GM12878 (cell line): ENCODE data around the gene ASNSD1. TPM values are rescaled to one million over a fixed set of nuclear protein-coding genes. Genes with fewer than 3 reads are reported as not detected.

Source experiments
- ATAC-seq: fragments of 200-7000 bp; cut with Tn5 transposase; 3 replicates; pipeline ENCODE4 v1.9.1; 2020; ENCODE audit warnings: mild to moderate bottlenecking, moderate library complexity
- BruUV-seq: library from RNA; stranded (reverse); fragments of 400-500 nt; replicated peaks from 2 replicates; lab custom pipeline; 2021; lab: Mats Ljungman, UMichigan
- CTCF ChIA-PET: fragments of 300-600 bp; sonication (Branson Sonifier 250); formaldehyde crosslinking; extraction: SDS; loops from one replicate; lab custom pipeline; 2021; ENCODE audit warnings: inconsistent platforms; lab: Yijun Ruan, JAX
- POLR2A ChIA-PET: fragments of 350-600 bp; formaldehyde crosslinking; extraction: SDS; loops from one replicate; lab custom pipeline; 2021; ENCODE audit warnings: inconsistent platforms; lab: Charles Lee
- RAD21 ChIA-PET: fragments of 300-600 bp; sonication (Branson Sonifier 250); formaldehyde crosslinking; loops from one replicate; lab custom pipeline; 2023; ENCODE audit warnings: antibody characterized with exemption; ENCODE audit not compliant: unreplicated experiment; lab: Charles Lee
- SMC1A ChIA-PET: fragments of 300-600 bp; sonication (Branson Sonifier 250); formaldehyde crosslinking; loops from one replicate; lab custom pipeline; 2023; ENCODE audit not compliant: unreplicated experiment, uncharacterized antibody; lab: Charles Lee
- DNase-seq: peaks from one replicate; pipeline ENCODE4 v3.0.0-alpha.2; 2011; ENCODE audit warnings: low read depth, low spot score
- FAIRE-seq: peaks from 3 replicates; lab custom pipeline; 2011; peaks lifted over from hg19 to GRCh38; lab: Jason Lieb, UNC
- H2AFZ ChIP-seq: 2 replicates; pipeline ENCODE4 v1.6.0; 2011; ENCODE audit warnings: low read depth, low read length, control low read depth; ENCODE audit not compliant: control insufficient read depth
- H3K27ac ChIP-seq: 2 replicates; pipeline ENCODE4 v1.5.1; 2011; ENCODE audit warnings: control low read depth; ENCODE audit not compliant: control insufficient read depth, insufficient read depth
- H3K27me3 ChIP-seq, 2 experiments: replicated peaks in 1 of 2; 2 replicates each; pipeline versions ENCODE4 v1.6.0 to v1.6.1; 2011; ENCODE audit warnings: low read length in 1 of 2; ENCODE audit not compliant: control insufficient read depth in 2 of 2, insufficient read depth in 2 of 2
- H3K36me3 ChIP-seq, 2 experiments: 2 replicates each; pipeline ENCODE4 v1.5.1; 2011; ENCODE audit warnings: low read length in 1 of 2; ENCODE audit not compliant: control insufficient read depth in 2 of 2, insufficient read depth in 2 of 2
- H3K4me1 ChIP-seq: 2 replicates; pipeline ENCODE4 v1.6.1; 2011; ENCODE audit warnings: mild to moderate bottlenecking, low read length, moderate library complexity, mixed read lengths; ENCODE audit not compliant: control insufficient read depth, insufficient read depth
- H3K4me2 ChIP-seq: 2 replicates; pipeline ENCODE4 v1.6.0; 2011; ENCODE audit warnings: control low read depth; ENCODE audit not compliant: control insufficient read depth, insufficient read depth
- H3K4me3 ChIP-seq: fragments of 200-600 bp; sonication (generic); 2 replicates; pipeline ENCODE4 v1.5.1; 2016
- H3K79me2 ChIP-seq: 2 replicates; pipeline ENCODE4 v1.6.0; 2011; ENCODE audit warnings: low read length; ENCODE audit not compliant: control insufficient read depth, insufficient read depth
- H3K9ac ChIP-seq: 2 replicates; pipeline ENCODE4 v1.8.0; 2011; ENCODE audit warnings: low read length, control low read depth, mixed read lengths; ENCODE audit not compliant: control insufficient read depth, insufficient read depth
- H3K9me3 ChIP-seq: replicated peaks from 3 replicates; pipeline ENCODE4 v1.5.1; 2011; ENCODE audit warnings: mild to moderate bottlenecking, low read length; ENCODE audit not compliant: control insufficient read depth, insufficient read depth
- H4K20me1 ChIP-seq: 2 replicates; pipeline ENCODE4 v1.6.0; 2011; ENCODE audit not compliant: control insufficient read depth, insufficient read depth
- CEBPB ChIP-seq, 2 experiments: fragments of 150-350 bp in 1 of 2; IDR thresholded peaks; 2 replicates each; pipeline ENCODE4 v1.6.1; 2012 to 2014; ENCODE audit warnings: low read depth in 2 of 2, low read length in 2 of 2, borderline replicate concordance in 1 of 2, inconsistent platforms in 1 of 2
- HDGF ChIP-seq: fragments of 450-650 bp; IDR thresholded peaks from 2 replicates; pipeline ENCODE4 v1.6.1; 2016; ENCODE audit warnings: antibody characterized with exemption
- MEF2A ChIP-seq: IDR thresholded peaks from 2 replicates; pipeline ENCODE4 v1.6.1; 2011; ENCODE audit warnings: low read depth, mild to moderate bottlenecking, low read length, moderate library complexity; ENCODE audit not compliant: insufficient read depth
- PAX5 ChIP-seq: IDR thresholded peaks from 2 replicates; pipeline ENCODE4 v1.6.1; 2011; ENCODE audit warnings: low read depth, low read length, borderline replicate concordance
- POLR2AphosphoS5 ChIP-seq: IDR thresholded peaks from 2 replicates; pipeline ENCODE4 v1.6.1; 2011; ENCODE audit warnings: mild to moderate bottlenecking, low read length, inconsistent platforms
- SMAD1 ChIP-seq: fragments of 450-650 bp; IDR thresholded peaks from 2 replicates; pipeline ENCODE4 v1.6.1; 2018; ENCODE audit warnings: mild to moderate bottlenecking, low read depth; ENCODE audit not compliant: partially characterized antibody
- SUZ12 ChIP-seq: fragments of 200-600 bp; sonication (generic); IDR thresholded peaks from one replicate; pipeline ENCODE4 v1.6.1; 2018; ENCODE audit warnings: antibody characterized with exemption, mild to moderate bottlenecking; ENCODE audit not compliant: unreplicated experiment
- ZBED1 ChIP-seq: IDR thresholded peaks from 2 replicates; pipeline ENCODE4 v1.6.1; 2016; ENCODE audit warnings: borderline replicate concordance
- ZNF274 ChIP-seq: IDR thresholded peaks from one replicate; pipeline ENCODE4 v1.8.0; 2011; ENCODE audit not compliant: insufficient read length, insufficient read depth
- WGBS: methylation state at CpG from one replicate; pipeline ENCODE4 v1.1.6; 2016; ENCODE audit warnings: low lambda C conversion rate; ENCODE audit not compliant: insufficient replicate concordance, insufficient coverage; ENCODE audit errors: missing lambda C conversion rate; 5-methylcytosine and 5-hydroxymethylcytosine counted together
- in situ Hi-C: fragments of 300-500 bp; cut with MboI; formaldehyde crosslinking; loops from 9 replicates; pipeline ENCODE4 v1.14.3; 2018; ENCODE audit warnings: mixed read lengths
- intact Hi-C: fragments of 100-400 bp; cut with micrococcal nuclease; formaldehyde crosslinking; loops from one replicate; pipeline ENCODE4 v1.14.2; 2022; ENCODE audit not compliant: unreplicated experiment
- polyA plus RNA-seq, 11 experiments: library from polyadenylated mRNA; depleted of rRNA in 4 of 11; unstranded in 6 of 11; stranded (reverse) in 5 of 11; fragments of >200 nt; fragmentation: Nextera tagmentation in 4 of 11; fragmentation: Illumina TruSeq in 1 of 11; extraction: Ambion mirVana in 4 of 11; extraction: Trizol in 1 of 11; gene quantifications; 1 replicate in 1 of 11; 2 replicates in 10 of 11; pipeline versions ENCODE4 v1.2.1 to v1.2.3, GENCODE V29; 2011 to 2016; ENCODE audit warnings: inconsistent platforms in 2 of 11, missing spikeins in 2 of 11, low read depth in 1 of 11
- total RNA-seq, 4 experiments: library from RNA; depleted of rRNA in 3 of 4; stranded (reverse); fragments of >200 nt in 3 of 4; fragmentation: Illumina TruSeq in 1 of 4; extraction: Trizol in 1 of 4; gene quantifications; 2 replicates each; pipeline versions ENCODE4 v1.2.1 to v1.2.3, GENCODE V29; 2013 to 2021
- TF ChIP-seq, protein P1 (sequence below): IDR thresholded peaks from 2 replicates; pipeline ENCODE4 v1.6.1; 2012; ENCODE audit warnings: low read depth, low read length, improper control_type of control experiment

The ASNSD1 gene
- total and polyA plus RNA-seq, 10 of the 15 experiments (the other 5 are each of a cell fraction or from before 2014, with no cell fraction given): 39.1 to 89.8 (median 72.1) TPM

DNA sequence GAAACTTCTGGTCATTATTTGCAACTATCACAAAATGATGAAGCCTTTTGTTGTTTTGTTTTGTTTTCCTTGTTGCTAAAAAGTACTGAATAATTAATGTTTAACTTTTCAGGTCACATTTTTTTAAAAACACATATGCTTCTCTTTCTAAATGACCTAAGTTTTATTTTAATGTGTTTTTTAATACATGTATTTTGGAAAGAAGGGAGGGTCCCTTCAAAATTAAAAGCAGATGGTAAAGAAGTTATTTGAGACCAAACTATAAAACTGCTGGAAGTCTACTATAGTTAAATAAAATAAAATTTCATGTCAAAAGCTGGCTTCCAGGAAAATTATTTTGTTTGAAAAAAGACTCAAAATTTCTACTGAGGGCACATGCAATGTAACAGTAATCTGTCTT, 39.5 kb upstream of the ASNSD1 start (continued):
- TF ChIP-seq MEF2A (no peak), SMAD1 (no peak), ZNF274 (no peak), ZBED1 (no peak), PAX5 (no peak)
- TF ChIP-seq, protein P1, sequence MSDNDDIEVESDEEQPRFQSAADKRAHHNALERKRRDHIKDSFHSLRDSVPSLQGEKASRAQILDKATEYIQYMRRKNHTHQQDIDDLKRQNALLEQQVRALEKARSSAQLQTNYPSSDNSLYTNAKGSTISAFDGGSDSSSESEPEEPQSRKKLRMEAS: no peak

DNA sequence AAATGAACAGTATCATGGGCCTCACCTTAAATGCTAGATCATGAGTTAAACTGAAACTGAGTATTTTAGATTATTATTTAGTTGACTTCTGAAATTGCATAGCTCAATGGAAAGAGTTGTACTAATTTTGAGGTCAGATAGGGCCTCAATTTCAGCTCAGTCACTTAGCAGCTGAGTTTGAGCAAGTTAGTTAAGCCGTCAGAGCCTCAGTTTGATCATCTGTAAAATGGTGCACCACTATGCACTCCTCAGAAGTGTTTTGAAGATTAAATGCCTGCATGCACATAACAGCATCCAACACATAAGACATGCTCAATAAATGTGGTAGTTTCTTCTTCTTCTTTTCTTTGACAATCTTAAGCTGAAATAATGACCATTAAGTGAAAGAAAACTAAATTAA, 38.2 kb upstream of the ASNSD1 start:
- no TSS peak for BruUV-seq
- POLR2A ChIA-PET: no interaction called here

More for the DNA sequence above, 38.2 kb upstream of the ASNSD1 start:
- no peaks in the 10 kb centered on the region for H4K20me1 ChIP-seq
- WGBS: 52% methylated on average over 1 of the region's 1 CpG
- H3K79me2 ChIP-seq: no peaks in the 10 kb centered on the region
- intact Hi-C loops: no loop called here
- RAD21 ChIA-PET: interaction anchor here (1.0 kb wide), 1 partner anchor 38 kb away, joined by 3 read pairs; no protein-coding TSS in a partner anchor
- no peak overlapping the region for H3K27ac ChIP-seq
- DNase-seq: no peak
- TF ChIP-seq CEBPB (IDR thresholded peaks at IDR 0.05; ENCODE audit: borderline replicate concordance in 1 of 2, low read depth in 2 of 2, low read length in 2 of 2): no peak
- no peak for TF ChIP-seq POLR2AphosphoS5
- no peak for TF ChIP-seq HDGF
- no peak for TF ChIP-seq SUZ12
- CTCF ChIA-PET: interaction anchor here (1.2 kb wide), 1 partner anchor 33 kb away, joined by 3 read pairs; no protein-coding TSS in a partner anchor
- no peak overlapping the region for H3K4me2 ChIP-seq
- no peak overlapping the region for H3K4me3 ChIP-seq
- H3K27me3 ChIP-seq: no peaks in the 10 kb centered on the region
- in situ Hi-C loops: no loop called here
- H2AFZ ChIP-seq: no peak overlapping the region
- no peak for FAIRE-seq
- H3K4me1 ChIP-seq: no peaks in the 10 kb centered on the region
- no peaks in the 10 kb centered on the region for H3K9me3 ChIP-seq
- SMC1A ChIA-PET: interaction anchor here (0.8 to 1.5 kb wide), 4 partner anchors 10 to 138 kb away, joined by 3 to 4 read pairs (median 3); no protein-coding TSS in a partner anchor
- H3K36me3 ChIP-seq: no peaks in the 10 kb centered on the region
- ATAC-seq: peak; percentile 64
- H3K9ac ChIP-seq: no peak overlapping the region
